Urothelium cell line (cell line): ENCODE measurements around the gene SLC9C2.
"Not testable (repeated sequence)": the region's sequence is repeated elsewhere in the genome, so short reads cannot be mapped to it uniquely, and the experiment has no call there.

Experiments
- DNase-seq: peaks from one replicate; pipeline ENCODE4 v3.0.0; 2011; ENCODE audit warnings: low spot score, mixed read lengths
- FAIRE-seq: peaks from 2 replicates; lab custom pipeline; 2011; peaks lifted over from hg19 to GRCh38; lab: Jason Lieb, UNC

The SLC9C2 gene

DNA sequence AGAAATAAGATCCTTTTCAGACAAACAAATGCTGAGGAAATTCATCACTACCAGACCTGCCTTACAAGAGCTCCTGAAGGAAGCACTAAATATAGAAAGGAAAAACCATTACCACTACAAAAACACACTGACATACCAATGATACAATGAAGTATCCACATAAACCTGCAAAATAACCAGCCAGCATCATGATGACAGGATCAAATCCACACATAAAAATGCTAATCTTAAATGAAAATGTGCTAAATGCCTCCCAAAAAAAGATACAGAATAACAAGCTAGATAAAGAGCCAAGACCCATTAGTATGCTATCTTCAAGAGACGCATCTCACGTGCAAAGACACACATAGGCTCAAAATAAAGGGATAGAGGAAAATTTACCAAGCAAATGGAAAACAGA lies 140.2 kb downstream of the SLC9C2 start:
- not testable (repeated sequence) for DNase-seq, FAIRE-seq

GRCh38 chr1:173459885-173460284 lies 143.0 kb downstream of the SLC9C2 start:
- FAIRE-seq (no peak), DNase-seq (no peak)

DNA sequence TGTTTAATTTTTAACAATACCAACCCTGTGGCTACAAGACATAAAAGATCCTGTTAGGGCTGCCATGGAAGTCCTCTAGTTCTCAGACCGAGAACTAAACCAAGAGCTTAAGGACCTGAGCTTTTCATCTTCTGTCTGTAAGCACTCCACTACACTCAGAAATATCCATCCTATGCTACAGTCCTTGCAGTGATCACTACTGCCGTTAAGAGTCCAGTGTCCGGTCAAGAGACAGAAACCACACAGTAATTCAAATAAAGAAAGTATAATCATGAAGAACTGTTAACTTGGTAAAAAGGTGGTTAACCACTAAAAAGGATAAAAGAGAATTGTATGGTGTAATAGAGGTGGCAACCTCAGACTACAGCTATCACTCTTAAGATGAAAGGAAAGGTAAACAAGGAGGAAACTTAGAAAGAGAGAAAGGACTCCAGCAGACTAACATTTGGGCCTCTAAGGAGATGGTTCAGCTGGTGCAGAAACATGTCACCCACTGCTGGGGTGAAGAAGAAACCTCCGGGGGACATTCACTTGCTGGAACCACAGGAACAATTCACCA lies 147.8 kb downstream of the SLC9C2 start:
- DNase-seq (no peak), FAIRE-seq (no peak)

GRCh38 chr1:173453982-173454381 lies 148.9 kb downstream of the SLC9C2 start:
- no peak for DNase-seq
- no peak for FAIRE-seq

- FAIRE-seq (no peak), DNase-seq (no peak)
Measured at GRCh38 chr1:173451981-173452380, 150.9 kb downstream of the SLC9C2 start.
